HG02763 (cell line): ENCODE measurements around the gene FBXO2.
A peak's percentile ranks its signal among the peaks of the same experiment; 100 is the strongest.

Source experiments
- ATAC-seq: cut with Tn5 transposase; IDR thresholded peaks from one replicate; pipeline ENCODE4 v1.9.1; 2021; ENCODE audit warnings: mild to moderate bottlenecking, moderate library complexity; ENCODE audit not compliant: unreplicated experiment

FBXO2 gene

GRCh38 chr1:11682287-11682771 lies 28.1 kb upstream of the FBXO2 start:
- no peak for ATAC-seq

GRCh38 chr1:11681071-11681771 lies 27.0 kb upstream of the FBXO2 start, which contains the start of gene MAD2L2:
Gene MAD2L2 (minus strand): TSS chr1:11681148. CDS start chr1:11680601, 547 bp downstream.
- ATAC-seq, result peak; percentile 78

GRCh38 chr1:11680270-11681070 lies 26.2 kb upstream of the FBXO2 start:
- ATAC-seq, result peak; percentile 25

GRCh38 chr1:11678442-11678841 lies 24.2 kb upstream of the FBXO2 start:
- no peak for ATAC-seq

GRCh38 chr1:11676386-11677103 lies 22.3 kb upstream of the FBXO2 start:
- no peak for ATAC-seq

GRCh38 chr1:11675325-11675724 lies 21.1 kb upstream of the FBXO2 start:
- no peak for ATAC-seq

- no peak for ATAC-seq
Observed at GRCh38 chr1:11674488-11674887, 20.3 kb upstream of the FBXO2 start.

GRCh38 chr1:11673089-11673769 lies 19.0 kb upstream of the FBXO2 start:
- no peak for ATAC-seq

GRCh38 chr1:11671544-11672286 lies 17.5 kb upstream of the FBXO2 start:
- no peak for ATAC-seq

GRCh38 chr1:11671205-11671543 lies 16.9 kb upstream of the FBXO2 start:
- ATAC-seq, result no peak

- no peak for ATAC-seq
Observed at GRCh38 chr1:11670747-11671146, 16.5 kb upstream of the FBXO2 start.

- no peak for ATAC-seq
Observed at GRCh38 chr1:11668516-11668915, 14.3 kb upstream of the FBXO2 start.

- ATAC-seq, result peak; percentile 34
Observed at GRCh38 chr1:11664336-11665065, 10.3 kb upstream of the FBXO2 start.

GRCh38 chr1:11661103-11661502 lies 6.9 kb upstream of the FBXO2 start:
- no peak for ATAC-seq

GRCh38 chr1:11659748-11660147 lies 5.5 kb upstream of the FBXO2 start:
- no peak for ATAC-seq

GRCh38 chr1:11658542-11658941 lies 4.3 kb upstream of the FBXO2 start:
- no peak for ATAC-seq

GRCh38 chr1:11657654-11658053 lies 3.4 kb upstream of the FBXO2 start:
- no peak for ATAC-seq

GRCh38 chr1:11654939-11655808 lies 945 bp upstream of the FBXO2 start:
- ATAC-seq, result no peak

- no peak for ATAC-seq
Observed at GRCh38 chr1:11653861-11654136, 430 bp downstream of the FBXO2 start.
